Lower lobe of right lung (tissue), 2 donors: ENCODE results near the gene KPNA6. TPM values are rescaled to one million over a fixed set of nuclear protein-coding genes. Genes with fewer than 3 reads are reported as not detected.
A peak's percentile ranks its signal among the peaks of the same experiment; 100 is the strongest.
"Not testable (repeated sequence)": the region's sequence is repeated elsewhere in the genome, so short reads cannot be mapped to it uniquely, and the experiment has no call there.

Experiments
- ATAC-seq, 2 donors: fragments of 200-7000 bp; cut with Tn5 transposase; one replicate each; pipeline ENCODE4 v1.9.1; 2020 to 2022; ENCODE audit warnings: mild to moderate bottlenecking in 2 of 2, moderate library complexity in 2 of 2
- DNase-seq: peaks from one replicate; pipeline ENCODE4 v3.0.0-alpha.2; 2020
- H3K27ac ChIP-seq: fragments of 200-600 bp; one replicate; pipeline ENCODE4 v1.8.0; 2022
- H3K27me3 ChIP-seq: fragments of 200-600 bp; one replicate; pipeline ENCODE4 v1.8.0; 2022; ENCODE audit warnings: low read depth
- H3K36me3 ChIP-seq: fragments of 200-600 bp; one replicate; pipeline ENCODE4 v1.8.0; 2022; ENCODE audit warnings: mild to moderate bottlenecking
- H3K4me1 ChIP-seq: fragments of 200-600 bp; one replicate; pipeline ENCODE4 v1.8.0; 2022
- H3K4me3 ChIP-seq: fragments of 200-600 bp; one replicate; pipeline ENCODE4 v1.8.0; 2022; ENCODE audit warnings: mild to moderate bottlenecking
- H3K9me3 ChIP-seq: fragments of 200-600 bp; one replicate; pipeline ENCODE4 v1.8.0; 2022
- intact Hi-C: fragments of 100-400 bp; cut with DNase I; formaldehyde crosslinking; loops from one replicate; pipeline ENCODE4 v1.11.0; 2022
- long read RNA-seq: library from polyadenylated mRNA; unstranded; transcript quantifications from one replicate; pipeline ENCODE4 v2.0.0, GENCODE V29; 2021
- total RNA-seq: library from RNA; stranded (reverse); fragmentation: NEBNext Ultra II Directional; extraction: Animal tissue kit (Norgen Biotek cat#: 25700); gene quantifications from one replicate; pipeline ENCODE4 v1.2.1, GENCODE V29; 2021
- TF ChIP-seq, protein P1 (sequence below): fragments of 200-600 bp; IDR thresholded peaks from one replicate; pipeline ENCODE4 v1.8.0; 2022; ENCODE audit warnings: antibody characterized with exemption, mild to moderate bottlenecking
- donor health status: DM: no; HTN: yes; CAD: no; lungs with severe emphysema.

The KPNA6 gene
- 57.1 TPM for total RNA-seq
- long read RNA-seq, full-length matches to known transcripts, result 8 of 15 reads
- long read RNA-seq, partial matches to known transcripts, result 0 of 15 reads
- long read RNA-seq, other reads (novel, unspliced or antisense), result 7 of 15 reads

- Histone ChIP-seq H3K4me3 (peak within 1 kb of the TSS; percentile 97), H3K27me3 (no peaks in the 10 kb centered on the region), H3K4me1 (peaks cover 39% of the 10 kb centered on the region), H3K9me3 (no peaks in the 10 kb centered on the region), H3K27ac (peak within 1 kb of the TSS; percentile 94), H3K36me3 (peaks cover under 1% of the 10 kb centered on the region)
- TF ChIP-seq, protein P1, sequence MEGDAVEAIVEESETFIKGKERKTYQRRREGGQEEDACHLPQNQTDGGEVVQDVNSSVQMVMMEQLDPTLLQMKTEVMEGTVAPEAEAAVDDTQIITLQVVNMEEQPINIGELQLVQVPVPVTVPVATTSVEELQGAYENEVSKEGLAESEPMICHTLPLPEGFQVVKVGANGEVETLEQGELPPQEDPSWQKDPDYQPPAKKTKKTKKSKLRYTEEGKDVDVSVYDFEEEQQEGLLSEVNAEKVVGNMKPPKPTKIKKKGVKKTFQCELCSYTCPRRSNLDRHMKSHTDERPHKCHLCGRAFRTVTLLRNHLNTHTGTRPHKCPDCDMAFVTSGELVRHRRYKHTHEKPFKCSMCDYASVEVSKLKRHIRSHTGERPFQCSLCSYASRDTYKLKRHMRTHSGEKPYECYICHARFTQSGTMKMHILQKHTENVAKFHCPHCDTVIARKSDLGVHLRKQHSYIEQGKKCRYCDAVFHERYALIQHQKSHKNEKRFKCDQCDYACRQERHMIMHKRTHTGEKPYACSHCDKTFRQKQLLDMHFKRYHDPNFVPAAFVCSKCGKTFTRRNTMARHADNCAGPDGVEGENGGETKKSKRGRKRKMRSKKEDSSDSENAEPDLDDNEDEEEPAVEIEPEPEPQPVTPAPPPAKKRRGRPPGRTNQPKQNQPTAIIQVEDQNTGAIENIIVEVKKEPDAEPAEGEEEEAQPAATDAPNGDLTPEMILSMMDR, result no peak
- intact Hi-C loops, result no loop called here
- peak; percentile 95 for ATAC-seq
- peak; percentile 89 for DNase-seq
Measured at GRCh38 chr1:32107742-32108661, at the start of gene KPNA6. TSS of gene KPNA6 (plus strand) at chr1:32108056. CDS start at chr1:32108131, 75 bp downstream.

GRCh38 chr1:32060914-32061313 lies 46.9 kb upstream of the KPNA6 start:
- no peaks in the 10 kb centered on the region for H3K27me3 ChIP-seq
- no peak overlapping the region for H3K4me3 ChIP-seq
- ATAC-seq (no peak), DNase-seq (no peak)
- H3K27ac ChIP-seq, result no peak overlapping the region
- peaks cover 57% of the 10 kb centered on the region for H3K36me3 ChIP-seq
- TF ChIP-seq, protein P1, result no peak
- peaks cover 17% of the 10 kb centered on the region for H3K4me1 ChIP-seq
- no peaks in the 10 kb centered on the region for H3K9me3 ChIP-seq
- intact Hi-C loops, result no loop called here

DNA sequence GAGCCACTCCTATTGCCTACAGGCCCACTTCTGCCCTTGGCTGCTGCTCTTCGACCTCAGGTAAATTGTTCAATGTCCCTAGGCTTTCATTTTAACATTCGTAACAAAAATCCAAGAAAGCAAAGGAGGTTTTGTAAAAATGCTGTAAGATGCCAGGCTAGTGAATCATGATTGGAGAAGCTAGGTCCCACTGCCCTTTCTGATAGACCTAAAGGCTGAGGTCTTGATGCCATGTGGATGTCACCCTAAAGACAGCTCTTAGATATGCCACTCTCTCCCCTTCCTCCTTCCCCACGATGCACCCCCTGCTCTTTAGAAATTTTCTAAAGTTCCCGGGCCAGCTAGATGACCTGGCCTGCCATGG lies 45.0 kb upstream of the KPNA6 start:
- peak overlapping the region; percentile 38 for H3K27ac ChIP-seq
- H3K36me3 ChIP-seq, result peaks cover 41% of the 10 kb centered on the region
- no peaks in the 10 kb centered on the region for H3K9me3 ChIP-seq
- no peak overlapping the region for H3K4me3 ChIP-seq
- DNase-seq (no peak), ATAC-seq (no peak)
- peaks cover 35% of the 10 kb centered on the region for H3K4me1 ChIP-seq
- no peaks in the 10 kb centered on the region for H3K27me3 ChIP-seq
- TF ChIP-seq, protein P1, result no peak
- intact Hi-C loops, result no loop called here

DNA sequence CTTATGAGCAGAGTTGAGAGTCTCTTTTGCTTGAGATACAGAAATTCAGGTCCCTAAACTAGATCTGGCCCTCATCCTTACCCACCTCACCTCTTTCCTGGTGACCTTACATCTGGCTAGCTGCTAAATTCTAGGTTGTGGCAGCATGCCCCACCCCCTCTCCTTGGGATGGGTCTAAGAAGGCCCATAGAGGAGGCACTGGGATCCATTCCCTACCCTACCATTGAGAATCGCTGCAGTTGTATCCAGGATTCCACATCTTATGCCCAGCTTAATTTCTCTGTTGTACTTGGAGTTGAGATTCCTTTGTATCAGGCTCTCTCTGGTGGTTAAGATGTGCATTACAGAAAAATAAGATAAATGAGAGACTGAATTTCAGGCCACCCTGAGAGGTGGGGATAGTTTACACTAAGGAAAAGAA lies 44.6 kb upstream of the KPNA6 start:
- Histone ChIP-seq H3K4me3 (no peak overlapping the region), H3K4me1 (peaks cover 35% of the 10 kb centered on the region), H3K27ac (peak overlapping the region; percentile 38), H3K36me3 (peaks cover 37% of the 10 kb centered on the region), H3K9me3 (no peaks in the 10 kb centered on the region), H3K27me3 (no peaks in the 10 kb centered on the region)
- intact Hi-C loops, result no loop called here
- ATAC-seq, result peak; percentile 25 to 42
- TF ChIP-seq, protein P1, result peak; percentile 58
- DNase-seq, result no peak

GRCh38 chr1:32065613-32066488 lies 42.0 kb upstream of the KPNA6 start:
- intact Hi-C loops, DNase-seq, H3K27ac ChIP-seq: not testable (repeated sequence)

More at GRCh38 chr1:32065613-32066488, 42.0 kb upstream of the KPNA6 start:
- Histone ChIP-seq H3K36me3 (peaks cover 11% of the 10 kb centered on the region), H3K4me1 (peaks cover 35% of the 10 kb centered on the region)
- H3K9me3 ChIP-seq, ATAC-seq, H3K27me3 ChIP-seq, H3K4me3 ChIP-seq: not testable (repeated sequence)
